K562 (cell line): ENCODE data around the gene KHSRP. TPM values are rescaled to one million over a fixed set of nuclear protein-coding genes. Genes with fewer than 3 reads are reported as not detected.
A peak's percentile ranks its signal among the peaks of the same experiment; 100 is the strongest.

Source experiments
- CEBPZ ChIP-seq: fragments of 150-350 bp; IDR thresholded peaks from 2 replicates; pipeline ENCODE4 v1.6.1; 2014; ENCODE audit warnings: low read depth, mild to moderate bottlenecking, low read length, borderline replicate concordance
- E4F1 ChIP-seq: fragments of 250-450 bp; sonication (Bioruptor Pico); IDR thresholded peaks from 2 replicates; pipeline ENCODE4 v1.5.0; 2021; ENCODE audit warnings: mild to moderate bottlenecking, borderline replicate concordance
- EZH2 ChIP-seq: IDR thresholded peaks from 2 replicates; pipeline ENCODE4 v1.6.1; 2012; ENCODE audit warnings: low read depth, mild to moderate bottlenecking, inconsistent platforms, low read length, borderline replicate concordance
- FOXK2 ChIP-seq, 2 experiments: fragments of 450-650 bp; IDR thresholded peaks in 1 of 2; conservative IDR thresholded peaks in 1 of 2; 2 replicates each; pipeline ENCODE4 v1.6.1; 2016; ENCODE audit warnings: low read depth in 2 of 2, mild to moderate bottlenecking in 1 of 2
- HNRNPK ChIP-seq: fragments of 200-400 bp; formaldehyde crosslinking; IDR thresholded peaks from one replicate; pipeline ENCODE4 v1.6.1; 2018; ENCODE audit warnings: mild to moderate bottlenecking, low read depth, low read length; ENCODE audit not compliant: poor library complexity, severe bottlenecking
- IRF9 ChIP-seq: fragments of 450-650 bp; IDR thresholded peaks from 2 replicates; pipeline ENCODE4 v1.6.1; 2016; ENCODE audit warnings: missing biosample characterization, missing genetic modification characterization
- KLF10 ChIP-seq: fragments of 250-450 bp; sonication (Bioruptor Pico); IDR thresholded peaks from 2 replicates; pipeline ENCODE4 v1.6.1; 2021; ENCODE audit warnings: matching md5 sums
- KLF16 ChIP-seq: IDR thresholded peaks from 2 replicates; pipeline ENCODE4 v1.6.1; 2016; ENCODE audit warnings: antibody characterized with exemption
- KLF6 ChIP-seq: fragments of 250-450 bp; sonication (Bioruptor Pico); IDR thresholded peaks from 2 replicates; pipeline ENCODE4 v1.4.0; 2020; ENCODE audit warnings: mild to moderate bottlenecking, moderate library complexity, borderline replicate concordance
- NCOA6 ChIP-seq: fragments of 450-650 bp; IDR thresholded peaks from 2 replicates; pipeline ENCODE4 v1.6.1; 2017; ENCODE audit warnings: mild to moderate bottlenecking
- SNRNP70 ChIP-seq: fragments of 200-400 bp; formaldehyde crosslinking; optimal IDR thresholded peaks from 2 replicates; pipeline ENCODE3; 2017; ENCODE audit warnings: low read depth, low read length
- ZFX ChIP-seq: sonication (generic); formaldehyde crosslinking; IDR thresholded peaks from 2 replicates; pipeline ENCODE4 v1.8.0; 2022; ENCODE audit warnings: mild to moderate bottlenecking, missing genetic modification reagents, moderate library complexity
- ZNF282 ChIP-seq: sonication (generic); formaldehyde crosslinking; IDR thresholded peaks from 2 replicates; pipeline ENCODE4 v1.8.1; 2023; ENCODE audit warnings: missing genetic modification reagents
- ZNF316 ChIP-seq: fragments of 450-650 bp; IDR thresholded peaks from 2 replicates; pipeline ENCODE4 v1.6.1; 2016
- ZNF609 ChIP-seq: sonication (generic); formaldehyde crosslinking; IDR thresholded peaks from 2 replicates; pipeline ENCODE4 v1.8.1; 2023; ENCODE audit warnings: missing genetic modification reagents, mild to moderate bottlenecking, borderline replicate concordance
- ZNF764 ChIP-seq: fragments of 250-450 bp; sonication (Bioruptor Pico); IDR thresholded peaks from 2 replicates; pipeline ENCODE4 v1.4.0; 2020; ENCODE audit warnings: low read depth, mild to moderate bottlenecking, moderate library complexity
- polyA plus RNA-seq, 8 experiments: library from polyadenylated mRNA; depleted of rRNA in 4 of 8; stranded (reverse) in 5 of 8; unstranded in 3 of 8; fragments of >200 nt; fragmentation: Nextera tagmentation in 2 of 8; fragmentation: Illumina TruSeq in 1 of 8; extraction: Ambion mirVana in 2 of 8; extraction: Trizol in 1 of 8; gene quantifications; 2 replicates each; pipeline versions ENCODE4 v1.2.1 to v1.2.3, GENCODE V29; 2011 to 2014; ENCODE audit warnings: inconsistent platforms in 1 of 8, missing spikeins in 1 of 8
- total RNA-seq, 7 experiments: library from RNA; depleted of rRNA in 6 of 7; stranded (reverse); fragments of >200 nt in 6 of 7; fragmentation: Illumina TruSeq in 2 of 7; extraction: Trizol in 2 of 7; gene quantifications; 2 replicates each; pipeline versions ENCODE4 v1.2.1 to v1.2.3, GENCODE V29; 2011 to 2021; ENCODE audit warnings: low replicate concordance in 1 of 7

Gene KHSRP
- total and polyA plus RNA-seq, 9 of the 15 experiments (the other 6 are each of a cell fraction or from before 2014, with no cell fraction given), result 4.2 to 564 (median 139) TPM

- TF ChIP-seq ZNF609 (CRISPR knock-in tag), result no peak
- peak in 1 of 2 experiments; percentile 34; a peak in 2 of 4 replicates for TF ChIP-seq FOXK2 (conservative IDR thresholded peaks at IDR 0.05 in 1 of 2, IDR thresholded peaks at IDR 0.05 in 1 of 2; ENCODE audit: low read depth in 2 of 2)
- TF ChIP-seq IRF9 (tag), result no peak
- TF ChIP-seq CEBPZ, result no peak
- no peak for TF ChIP-seq E4F1
- no peak for TF ChIP-seq KLF6 (CRISPR knock-in tag)
- TF ChIP-seq SNRNP70, result no peak
- TF ChIP-seq ZNF764 (CRISPR knock-in tag), result no peak
- TF ChIP-seq HNRNPK, result peak; percentile 71
- no peak for TF ChIP-seq EZH2
- 0 out of 2 replicates have a peak, but pooled peaks have one; percentile 30 for TF ChIP-seq ZFX (CRISPR knock-in tag)
- no peak for TF ChIP-seq NCOA6
- TF ChIP-seq KLF10 (CRISPR knock-in tag), result no peak
- no peak for TF ChIP-seq KLF16
- TF ChIP-seq ZNF316, result no peak
- no peak for TF ChIP-seq ZNF282 (CRISPR knock-in tag)
These were observed 5.0 kb upstream of the KHSRP start (continued) for GRCh38 chr19:6429419-6430221.
